HL-60/S4 treated with retinoic acid at 250 ng/mL for 4 days and 3 days (cell line): ENCODE measurements around the gene MAEL.

Experiments used
- in situ Hi-C: fragments of 300-500 bp; cut with MboI; formaldehyde crosslinking; loops from 2 replicates; pipeline ENCODE4 v1.7.0; 2022; ENCODE audit warnings: low sequenced_read_pairs

Gene MAEL

GRCh38 chr1:167054946-167055630 is 66.0 kb downstream of the MAEL start:
- in situ Hi-C loops = loop anchor here (10.0 to 25.0 kb wide), 2 partner anchors 140 to 382 kb away; no protein-coding TSS in a partner anchor

GRCh38 chr1:167056529-167057231 is 67.6 kb downstream of the MAEL start:
- in situ Hi-C loops = loop anchor here (10.0 to 25.0 kb wide), 2 partner anchors 142 to 381 kb away; no protein-coding TSS in a partner anchor

- in situ Hi-C loops = loop anchor here (10.0 to 25.0 kb wide), 2 partner anchors 142 to 380 kb away; no protein-coding TSS in a partner anchor
Observed at GRCh38 chr1:167057241-167057688, 68.2 kb downstream of the MAEL start.

GRCh38 chr1:167059045-167059808 is 70.1 kb downstream of the MAEL start:
- in situ Hi-C loops = loop anchor here (10.0 to 25.0 kb wide), 2 partner anchors 144 to 378 kb away; no protein-coding TSS in a partner anchor

GRCh38 chr1:167059809-167060107 is 70.7 kb downstream of the MAEL start:
- in situ Hi-C loops = loop anchor here (10.0 to 25.0 kb wide), 2 partner anchors 145 to 378 kb away; no protein-coding TSS in a partner anchor

GRCh38 chr1:167060141-167061072 is 71.3 kb downstream of the MAEL start:
- in situ Hi-C loops = loop anchor here (25.0 kb wide), 1 partner anchor 377 kb away; no protein-coding TSS in a partner anchor

- in situ Hi-C loops = loop anchor here (25.0 kb wide), 1 partner anchor 376 kb away; no protein-coding TSS in a partner anchor
Observed at GRCh38 chr1:167061073-167061464, 72.0 kb downstream of the MAEL start.

- in situ Hi-C loops = loop anchor here (25.0 kb wide), 1 partner anchor 373 kb away; no protein-coding TSS in a partner anchor
Observed at GRCh38 chr1:167064621-167065020, 75.5 kb downstream of the MAEL start.

- in situ Hi-C loops = loop anchor here (25.0 kb wide), 1 partner anchor 372 kb away; no protein-coding TSS in a partner anchor
Observed at GRCh38 chr1:167065471-167065870, 76.4 kb downstream of the MAEL start.

GRCh38 chr1:167066333-167067122 is 77.4 kb downstream of the MAEL start:
- in situ Hi-C loops = loop anchor here (25.0 kb wide), 1 partner anchor 371 kb away; no protein-coding TSS in a partner anchor

- in situ Hi-C loops = loop anchor here (25.0 kb wide), 1 partner anchor 369 kb away; no protein-coding TSS in a partner anchor
Observed at GRCh38 chr1:167067904-167068303, 78.8 kb downstream of the MAEL start.

GRCh38 chr1:167068761-167069160 is 79.7 kb downstream of the MAEL start:
- in situ Hi-C loops = loop anchor here (25.0 kb wide), 1 partner anchor 369 kb away; no protein-coding TSS in a partner anchor

GRCh38 chr1:167071286-167071685 is 82.2 kb downstream of the MAEL start:
- in situ Hi-C loops = loop anchor here (25.0 kb wide), 1 partner anchor 366 kb away; no protein-coding TSS in a partner anchor
